SU-DHL-6 (cell line): ENCODE measurements around the gene NOC2L.

ENCODE experiments used
- EZH2phosphoT487 ChIP-seq: fragments of 200-600 bp; sonication (generic), shearing (Covaris generic); conservative IDR thresholded peaks from 2 replicates; pipeline ENCODE4 v1.6.1; 2018; ENCODE audit warnings: mild to moderate bottlenecking, antibody characterized with exemption, low read length, moderate library complexity, mixed read lengths
- TF ChIP-seq, protein P1 (sequence below): fragments of 200-600 bp; sonication (generic); IDR thresholded peaks from one replicate; pipeline ENCODE4 v1.5.1; 2017; ENCODE audit warnings: antibody characterized with exemption, mild to moderate bottlenecking, low read length, moderate library complexity; ENCODE audit not compliant: insufficient read depth, poor library complexity, severe bottlenecking

DNA sequence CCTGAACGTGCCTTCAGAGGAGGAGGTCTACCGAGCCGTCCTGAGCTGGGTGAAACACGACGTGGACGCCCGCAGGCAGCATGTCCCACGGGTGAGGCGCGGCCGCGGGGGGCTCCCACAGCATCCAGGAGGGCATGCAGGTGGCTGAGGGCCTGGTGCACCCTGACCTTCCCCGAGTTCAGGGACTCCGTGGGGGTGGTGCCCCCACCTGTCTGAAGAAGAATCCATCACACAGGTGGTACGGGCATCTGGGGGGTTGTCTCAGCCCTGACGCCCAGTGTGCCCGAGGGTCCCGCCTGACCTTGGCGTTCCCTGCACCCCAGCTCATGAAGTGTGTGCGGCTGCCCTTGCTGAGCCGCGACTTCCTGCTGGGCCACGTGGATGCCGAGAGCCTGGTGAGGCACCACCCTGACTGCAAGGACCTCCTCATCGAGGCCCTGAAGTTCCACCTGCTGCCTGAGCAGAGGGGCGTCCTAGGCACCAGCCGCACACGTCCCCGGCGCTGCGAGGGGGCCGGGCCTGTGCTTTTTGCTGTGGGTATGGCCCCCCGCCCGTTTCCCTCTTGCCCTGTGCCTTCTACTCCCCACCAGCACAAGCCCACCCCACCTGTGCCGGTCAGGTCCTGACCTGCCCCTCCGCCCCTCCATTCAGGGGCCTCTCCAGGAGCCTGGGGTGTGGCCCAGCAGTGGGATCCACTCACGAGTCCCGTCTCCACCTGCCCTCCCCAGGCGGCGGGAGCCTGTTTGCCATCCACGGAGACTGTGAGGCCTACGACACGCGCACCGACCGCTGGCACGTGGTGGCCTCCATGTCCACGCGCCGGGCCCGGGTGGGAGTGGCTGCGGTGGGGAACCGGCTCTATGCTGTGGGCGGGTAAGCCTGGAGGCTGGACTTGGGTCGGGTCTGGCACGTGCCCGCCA, 3.6 kb upstream of the NOC2L start:
- TF ChIP-seq, protein P1, sequence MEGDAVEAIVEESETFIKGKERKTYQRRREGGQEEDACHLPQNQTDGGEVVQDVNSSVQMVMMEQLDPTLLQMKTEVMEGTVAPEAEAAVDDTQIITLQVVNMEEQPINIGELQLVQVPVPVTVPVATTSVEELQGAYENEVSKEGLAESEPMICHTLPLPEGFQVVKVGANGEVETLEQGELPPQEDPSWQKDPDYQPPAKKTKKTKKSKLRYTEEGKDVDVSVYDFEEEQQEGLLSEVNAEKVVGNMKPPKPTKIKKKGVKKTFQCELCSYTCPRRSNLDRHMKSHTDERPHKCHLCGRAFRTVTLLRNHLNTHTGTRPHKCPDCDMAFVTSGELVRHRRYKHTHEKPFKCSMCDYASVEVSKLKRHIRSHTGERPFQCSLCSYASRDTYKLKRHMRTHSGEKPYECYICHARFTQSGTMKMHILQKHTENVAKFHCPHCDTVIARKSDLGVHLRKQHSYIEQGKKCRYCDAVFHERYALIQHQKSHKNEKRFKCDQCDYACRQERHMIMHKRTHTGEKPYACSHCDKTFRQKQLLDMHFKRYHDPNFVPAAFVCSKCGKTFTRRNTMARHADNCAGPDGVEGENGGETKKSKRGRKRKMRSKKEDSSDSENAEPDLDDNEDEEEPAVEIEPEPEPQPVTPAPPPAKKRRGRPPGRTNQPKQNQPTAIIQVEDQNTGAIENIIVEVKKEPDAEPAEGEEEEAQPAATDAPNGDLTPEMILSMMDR: no peak
- no peak for TF ChIP-seq EZH2phosphoT487
